GM23338 (cell line): Measurements from ENCODE around the gene NECTIN1. TPM values are rescaled to one million over a fixed set of nuclear protein-coding genes. Genes with fewer than 3 reads are reported as not detected.

Source experiments
- ATAC-seq: fragments of 200-7000 bp; cut with Tn5 transposase; 3 replicates; pipeline ENCODE4 v1.9.1; 2020
- DNase-seq: peaks from one replicate; pipeline ENCODE4 v3.0.0-alpha.2; 2015; ENCODE audit warnings: low spot score
- H2AFZ ChIP-seq: fragments of 200-600 bp; sonication (generic); 2 replicates; pipeline ENCODE4 v1.8.0; 2016; ENCODE audit warnings: antibody characterized with exemption, mild to moderate bottlenecking, moderate library complexity
- H3F3A ChIP-seq: fragments of 200-600 bp; sonication (generic); replicated peaks from 2 replicates; pipeline ENCODE4 v1.8.0; 2017; ENCODE audit warnings: antibody characterized with exemption, mixed run types, low read depth
- H3K27ac ChIP-seq: fragments of 200-600 bp; sonication (generic); 2 replicates; pipeline ENCODE4 v1.6.1; 2016; ENCODE audit warnings: low read depth
- H3K27me3 ChIP-seq: fragments of 200-600 bp; sonication (generic); 2 replicates; pipeline ENCODE4 v1.8.0; 2016; ENCODE audit warnings: mild to moderate bottlenecking, mixed run types, moderate library complexity; ENCODE audit not compliant: insufficient read depth
- H3K36me3 ChIP-seq: fragments of 200-600 bp; sonication (generic); 2 replicates; pipeline ENCODE4 v1.8.0; 2016; ENCODE audit warnings: mild to moderate bottlenecking; ENCODE audit not compliant: insufficient read depth
- H3K4me1 ChIP-seq: fragments of 200-600 bp; sonication (generic); 2 replicates; pipeline ENCODE4 v1.8.0; 2016; ENCODE audit warnings: mild to moderate bottlenecking, moderate library complexity; ENCODE audit not compliant: insufficient read depth
- H3K4me2 ChIP-seq: fragments of 200-600 bp; sonication (generic); 2 replicates; pipeline ENCODE4 v1.7.1; 2017; ENCODE audit warnings: mixed run types
- H3K4me3 ChIP-seq: fragments of 200-600 bp; sonication (generic); 2 replicates; pipeline ENCODE4 v1.6.1; 2016; ENCODE audit warnings: mixed run types
- H3K79me2 ChIP-seq: fragments of 200-600 bp; sonication (generic); replicated peaks from 2 replicates; pipeline ENCODE4 v1.8.0; 2017; ENCODE audit warnings: mild to moderate bottlenecking; ENCODE audit not compliant: insufficient read depth
- H3K9me2 ChIP-seq: fragments of 200-600 bp; sonication (generic); 2 replicates; pipeline ENCODE4 v1.8.0; 2017; ENCODE audit not compliant: insufficient read depth
- H4K20me1 ChIP-seq: fragments of 200-600 bp; sonication (generic); replicated peaks from 2 replicates; pipeline ENCODE4 v1.8.0; 2017; ENCODE audit warnings: mild to moderate bottlenecking; ENCODE audit not compliant: insufficient read depth
- H3K27ac Mint-ChIP-seq: 2 replicates; pipeline ENCODE4 v1.8.0; 2020; ENCODE audit warnings: inconsistent platforms, mild to moderate bottlenecking, moderate library complexity, mixed read lengths
- H3K27me3 Mint-ChIP-seq: 3 replicates; pipeline ENCODE4 v1.8.0; 2022; ENCODE audit warnings: low read depth, mild to moderate bottlenecking, moderate library complexity, mixed read lengths, inconsistent platforms; ENCODE audit not compliant: insufficient read depth, poor library complexity
- H3K36me3 Mint-ChIP-seq: 3 replicates; pipeline ENCODE4 v1.8.0; 2021; ENCODE audit warnings: low read depth, mild to moderate bottlenecking, inconsistent platforms, moderate library complexity, mixed read lengths
- H3K4me1 Mint-ChIP-seq: 3 replicates; pipeline ENCODE4 v1.8.0; 2020; ENCODE audit warnings: mild to moderate bottlenecking, inconsistent platforms, mixed read lengths
- H3K4me3 Mint-ChIP-seq: 3 replicates; pipeline ENCODE4 v1.8.0; 2021; ENCODE audit warnings: moderate library complexity, mild to moderate bottlenecking, inconsistent platforms, mixed read lengths
- H3K9me3 Mint-ChIP-seq: 3 replicates; pipeline ENCODE4 v1.8.0; 2020; ENCODE audit warnings: moderate library complexity, mild to moderate bottlenecking, inconsistent platforms, mixed read lengths
- CREB1 ChIP-seq: fragments of 250-450 bp; sonication (Bioruptor Pico); IDR thresholded peaks from 2 replicates; pipeline ENCODE4 v1.5.0; 2020; ENCODE audit warnings: low read depth, mild to moderate bottlenecking, moderate library complexity
- NANOG ChIP-seq: IDR thresholded peaks from 2 replicates; pipeline ENCODE4 v1.6.1; 2016; ENCODE audit warnings: antibody characterized with exemption, borderline replicate concordance
- STAT1 ChIP-seq: IDR thresholded peaks from one replicate; pipeline ENCODE4 v1.6.1; 2016; ENCODE audit warnings: antibody characterized with exemption; ENCODE audit not compliant: unreplicated experiment
- ZNF331 ChIP-seq: fragments of 250-450 bp; sonication (Bioruptor Pico); IDR thresholded peaks from 2 replicates; pipeline ENCODE4 v1.5.0; 2020; ENCODE audit warnings: low read depth, mild to moderate bottlenecking, moderate library complexity
- polyA plus RNA-seq: library from polyadenylated mRNA; unstranded; fragments of >200 nt; fragmentation: Nextera tagmentation; extraction: Ambion mirVana; gene quantifications from 2 replicates; pipeline ENCODE4 v1.2.1, GENCODE V29; 2016
- total RNA-seq: library from RNA; depleted of rRNA; stranded (reverse); fragments of >200 nt; shearing (Covaris generic); gene quantifications from 2 replicates; pipeline ENCODE4 v1.2.3, GENCODE V29; 2014
- TF ChIP-seq, protein P1 (sequence below): IDR thresholded peaks from 2 replicates; pipeline ENCODE4 v1.6.1; 2016; ENCODE audit warnings: antibody characterized with exemption
- TF ChIP-seq, protein P2 (sequence below), 2 experiments: fragments of 200-600 bp in 1 of 2; sonication (generic) in 1 of 2; conservative IDR thresholded peaks; 2 replicates each; pipeline versions ENCODE4 v1.5.1 to v1.6.1; 2016 to 2017; ENCODE audit warnings: antibody characterized with exemption in 2 of 2, low read depth in 2 of 2, mild to moderate bottlenecking in 2 of 2, moderate library complexity in 1 of 2

The NECTIN1 gene
- total and polyA plus RNA-seq, 2 experiments from 2014 or later, result 18.7 to 56.3 TPM

DNA sequence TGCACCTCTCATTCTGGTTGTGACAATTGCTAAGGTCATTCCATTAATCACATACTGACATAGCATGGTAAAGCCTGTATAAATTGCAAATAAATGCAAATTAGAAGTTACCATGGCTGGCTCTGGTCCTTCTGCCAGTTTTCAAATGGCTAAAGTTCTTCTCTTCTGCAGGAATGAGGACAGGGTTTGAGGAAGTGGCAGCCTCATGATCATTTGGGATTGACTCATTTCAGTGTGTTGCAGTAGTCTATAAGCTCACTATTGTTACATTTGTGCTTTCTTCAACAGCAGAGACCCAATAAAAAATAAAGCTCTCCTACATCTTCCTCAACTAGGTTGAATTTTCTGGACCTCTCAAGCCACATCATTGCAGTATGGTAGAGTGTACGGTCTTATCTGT, 60.3 kb downstream of the NECTIN1 start:
- no peaks in the 10 kb centered on the region for H3K9me2 ChIP-seq
- Mint-ChIP-seq H3K27ac (no peak overlapping the region), H3K9me3 (no peaks in the 10 kb centered on the region), H3K36me3 (peaks cover 44% of the 10 kb centered on the region), H3K27me3 (peaks cover 21% of the 10 kb centered on the region), H3K4me3 (no peak overlapping the region), H3K4me1 (peaks cover 28% of the 10 kb centered on the region)
- H3K4me1 ChIP-seq, result peaks cover 11% of the 10 kb centered on the region
- no peak for DNase-seq
- H3K36me3 ChIP-seq, result no peaks in the 10 kb centered on the region
- H3K27ac ChIP-seq, result no peak overlapping the region
- no peak for ATAC-seq
- no peak overlapping the region for H3K4me2 ChIP-seq
- H3K27me3 ChIP-seq, result no peaks in the 10 kb centered on the region
- H2AFZ ChIP-seq, result no peak overlapping the region
- H3K4me3 ChIP-seq, result no peak overlapping the region
- TF ChIP-seq STAT1, result no peak
- TF ChIP-seq NANOG, result no peak
- TF ChIP-seq, protein P1, sequence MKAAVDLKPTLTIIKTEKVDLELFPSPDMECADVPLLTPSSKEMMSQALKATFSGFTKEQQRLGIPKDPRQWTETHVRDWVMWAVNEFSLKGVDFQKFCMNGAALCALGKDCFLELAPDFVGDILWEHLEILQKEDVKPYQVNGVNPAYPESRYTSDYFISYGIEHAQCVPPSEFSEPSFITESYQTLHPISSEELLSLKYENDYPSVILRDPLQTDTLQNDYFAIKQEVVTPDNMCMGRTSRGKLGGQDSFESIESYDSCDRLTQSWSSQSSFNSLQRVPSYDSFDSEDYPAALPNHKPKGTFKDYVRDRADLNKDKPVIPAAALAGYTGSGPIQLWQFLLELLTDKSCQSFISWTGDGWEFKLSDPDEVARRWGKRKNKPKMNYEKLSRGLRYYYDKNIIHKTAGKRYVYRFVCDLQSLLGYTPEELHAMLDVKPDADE, result no peak
- TF ChIP-seq CREB1 (CRISPR knock-in tag), result no peak
- H3K79me2 ChIP-seq, result no peaks in the 10 kb centered on the region; the same call in 1 of the 2 replicates
- H3F3A ChIP-seq, result 0 out of 2 replicates have a peak, but pooled peaks cover 3% of the 10 kb centered on the region
- H4K20me1 ChIP-seq, result peaks cover 4% of the 10 kb centered on the region; the same call in 1 of the 2 replicates

DNA sequence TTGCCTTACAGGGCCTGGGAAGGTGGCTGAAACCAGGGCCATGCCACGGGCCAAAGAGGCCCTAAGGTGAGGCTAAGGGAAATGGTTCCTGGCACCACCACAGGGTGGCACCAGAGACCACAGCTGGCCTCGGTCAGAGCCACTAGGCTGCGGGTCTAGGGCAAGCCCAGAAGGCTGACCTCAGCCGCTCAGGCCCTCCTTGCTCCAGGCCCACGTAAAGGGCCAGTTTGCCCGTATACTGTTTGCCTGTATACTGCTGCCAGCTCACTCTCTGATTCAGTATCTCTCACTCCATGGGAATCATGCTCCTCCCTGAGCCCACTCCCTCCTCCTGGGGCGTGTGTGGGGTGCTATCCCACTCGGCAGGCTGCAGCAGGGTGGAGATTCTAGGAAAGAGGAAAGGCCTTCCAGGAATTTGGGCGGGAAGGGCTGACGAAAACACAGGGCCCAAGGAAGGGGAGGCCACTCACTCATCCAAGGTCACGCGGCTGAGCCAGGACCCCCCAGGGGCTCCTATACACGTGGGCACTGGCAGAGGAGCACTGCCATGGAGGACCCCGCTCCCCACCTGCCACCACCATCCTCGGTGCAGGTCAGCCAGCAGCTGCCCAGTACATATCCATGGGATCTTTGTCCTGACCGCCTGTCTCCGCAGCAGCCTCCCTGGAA, 62.4 kb downstream of the NECTIN1 start:
- no peaks in the 10 kb centered on the region for H3K27me3 ChIP-seq
- H3K4me1 ChIP-seq, result peaks cover 15% of the 10 kb centered on the region
- Mint-ChIP-seq H3K9me3 (no peaks in the 10 kb centered on the region), H3K4me3 (no peak overlapping the region), H3K36me3 (peaks cover 40% of the 10 kb centered on the region), H3K27me3 (peaks cover 20% of the 10 kb centered on the region), H3K27ac (0 out of 2 replicates have a peak overlapping the region, but pooled peaks have one; percentile 26), H3K4me1 (peaks cover 31% of the 10 kb centered on the region)
- H3K4me2 ChIP-seq, result no peak overlapping the region; the same call in 1 of the 2 replicates
- no peaks in the 10 kb centered on the region; the same call in 1 of the 2 replicates for H3K36me3 ChIP-seq
- H4K20me1 ChIP-seq, result peaks cover 4% of the 10 kb centered on the region; the same call in 1 of the 2 replicates
- H3K27ac ChIP-seq, result peak overlapping the region; percentile 86
- no peak for TF ChIP-seq ZNF331 (CRISPR knock-in tag)
- TF ChIP-seq, protein P2, sequence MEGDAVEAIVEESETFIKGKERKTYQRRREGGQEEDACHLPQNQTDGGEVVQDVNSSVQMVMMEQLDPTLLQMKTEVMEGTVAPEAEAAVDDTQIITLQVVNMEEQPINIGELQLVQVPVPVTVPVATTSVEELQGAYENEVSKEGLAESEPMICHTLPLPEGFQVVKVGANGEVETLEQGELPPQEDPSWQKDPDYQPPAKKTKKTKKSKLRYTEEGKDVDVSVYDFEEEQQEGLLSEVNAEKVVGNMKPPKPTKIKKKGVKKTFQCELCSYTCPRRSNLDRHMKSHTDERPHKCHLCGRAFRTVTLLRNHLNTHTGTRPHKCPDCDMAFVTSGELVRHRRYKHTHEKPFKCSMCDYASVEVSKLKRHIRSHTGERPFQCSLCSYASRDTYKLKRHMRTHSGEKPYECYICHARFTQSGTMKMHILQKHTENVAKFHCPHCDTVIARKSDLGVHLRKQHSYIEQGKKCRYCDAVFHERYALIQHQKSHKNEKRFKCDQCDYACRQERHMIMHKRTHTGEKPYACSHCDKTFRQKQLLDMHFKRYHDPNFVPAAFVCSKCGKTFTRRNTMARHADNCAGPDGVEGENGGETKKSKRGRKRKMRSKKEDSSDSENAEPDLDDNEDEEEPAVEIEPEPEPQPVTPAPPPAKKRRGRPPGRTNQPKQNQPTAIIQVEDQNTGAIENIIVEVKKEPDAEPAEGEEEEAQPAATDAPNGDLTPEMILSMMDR (conservative IDR thresholded peaks at IDR 0.05; ENCODE audit: low read depth in 2 of 2), result peak; percentile 75 to 98
- H3K4me3 ChIP-seq, result no peak overlapping the region
- no peaks in the 10 kb centered on the region for H3K9me2 ChIP-seq
- peak; percentile 84 for ATAC-seq
- H2AFZ ChIP-seq, result no peak overlapping the region
- 0 out of 2 replicates have a peak, but pooled peaks cover 3% of the 10 kb centered on the region for H3F3A ChIP-seq
- DNase-seq, result peak; percentile 90
- no peaks in the 10 kb centered on the region; the same call in 1 of the 2 replicates for H3K79me2 ChIP-seq
